Heart left ventricle (tissue), 13 donors: Measurements from ENCODE around the gene SIAE.

ENCODE experiments used
- POLR2A ChIP-seq, 2 donors: fragments of 450-650 bp; IDR thresholded peaks; one replicate each; pipeline ENCODE4 v1.6.1; 2017; ENCODE audit warnings: antibody characterized with exemption in 2 of 2, mild to moderate bottlenecking in 2 of 2, moderate library complexity in 2 of 2
- TF ChIP-seq, protein P1 (sequence below), 12 donors: fragments of 200-600 bp; sonication (generic) in 4 of 12; IDR thresholded peaks; one replicate each; pipeline versions ENCODE4 v1.5.0 to v1.8.0; 2018 to 2022; ENCODE audit warnings: antibody characterized with exemption in 12 of 12, mild to moderate bottlenecking in 5 of 12
- donor health status: ischemic (EF 13 %, LVEDD 7.1; RV severe dilation, severe dysfunction).
- donor health status: DM: no; HTN: yes; CAD: no.
- donor health status: DM: no; HTN: no; CAD: no.
- donor health status: ischemic (EF 25% LVEDD 6.9; RV normal size, moderate dysfunction).
- donor health status: ischemic (EF 25% LVEDD 5.7; RV mildly dilated, moderate dysfunction).
- donor health status: ischemic (EF 35%, LVEDD 5.7; RV mildly dilated, moderate dysfunction).
- donor health status: nonischemic (EF 11% LVEDD 7.7; RV severe dilation, severe dysfunction).
- donor health status: DM: yes; HTN: yes; CAD: no.
- donor health status: PGD.
- donor health status: ischemic (EF 29% LVEDD 5.4; RV normal size, mild dysfunction).
- donor health status: nonischemic (EF 23%, LVEDD 6.1; RV moderate dilation, normal function).

- TF ChIP-seq POLR2A (IDR thresholded peaks at IDR 0.05) = no peak
- TF ChIP-seq, protein P1, sequence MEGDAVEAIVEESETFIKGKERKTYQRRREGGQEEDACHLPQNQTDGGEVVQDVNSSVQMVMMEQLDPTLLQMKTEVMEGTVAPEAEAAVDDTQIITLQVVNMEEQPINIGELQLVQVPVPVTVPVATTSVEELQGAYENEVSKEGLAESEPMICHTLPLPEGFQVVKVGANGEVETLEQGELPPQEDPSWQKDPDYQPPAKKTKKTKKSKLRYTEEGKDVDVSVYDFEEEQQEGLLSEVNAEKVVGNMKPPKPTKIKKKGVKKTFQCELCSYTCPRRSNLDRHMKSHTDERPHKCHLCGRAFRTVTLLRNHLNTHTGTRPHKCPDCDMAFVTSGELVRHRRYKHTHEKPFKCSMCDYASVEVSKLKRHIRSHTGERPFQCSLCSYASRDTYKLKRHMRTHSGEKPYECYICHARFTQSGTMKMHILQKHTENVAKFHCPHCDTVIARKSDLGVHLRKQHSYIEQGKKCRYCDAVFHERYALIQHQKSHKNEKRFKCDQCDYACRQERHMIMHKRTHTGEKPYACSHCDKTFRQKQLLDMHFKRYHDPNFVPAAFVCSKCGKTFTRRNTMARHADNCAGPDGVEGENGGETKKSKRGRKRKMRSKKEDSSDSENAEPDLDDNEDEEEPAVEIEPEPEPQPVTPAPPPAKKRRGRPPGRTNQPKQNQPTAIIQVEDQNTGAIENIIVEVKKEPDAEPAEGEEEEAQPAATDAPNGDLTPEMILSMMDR (IDR thresholded peaks at IDR 0.05) = no peak
These were observed 47.9 kb downstream of the SIAE start for GRCh38 chr11:124625504-124626168.
